GM12878 (cell line): Measurements from ENCODE around the gene ADAMTSL3. TPM values are rescaled to one million over a fixed set of nuclear protein-coding genes. Genes with fewer than 3 reads are reported as not detected.

ENCODE experiments used
- ATAC-seq: fragments of 200-7000 bp; cut with Tn5 transposase; 3 replicates; pipeline ENCODE4 v1.9.1; 2020; ENCODE audit warnings: mild to moderate bottlenecking, moderate library complexity
- BruUV-seq: library from RNA; stranded (reverse); fragments of 400-500 nt; replicated peaks from 2 replicates; lab custom pipeline; 2021; lab: Mats Ljungman, UMichigan
- CTCF ChIA-PET: fragments of 300-600 bp; sonication (Branson Sonifier 250); formaldehyde crosslinking; extraction: SDS; loops from one replicate; lab custom pipeline; 2021; ENCODE audit warnings: inconsistent platforms; lab: Yijun Ruan, JAX
- POLR2A ChIA-PET: fragments of 350-600 bp; formaldehyde crosslinking; extraction: SDS; loops from one replicate; lab custom pipeline; 2021; ENCODE audit warnings: inconsistent platforms; lab: Charles Lee
- RAD21 ChIA-PET: fragments of 300-600 bp; sonication (Branson Sonifier 250); formaldehyde crosslinking; loops from one replicate; lab custom pipeline; 2023; ENCODE audit warnings: antibody characterized with exemption; ENCODE audit not compliant: unreplicated experiment; lab: Charles Lee
- SMC1A ChIA-PET: fragments of 300-600 bp; sonication (Branson Sonifier 250); formaldehyde crosslinking; loops from one replicate; lab custom pipeline; 2023; ENCODE audit not compliant: unreplicated experiment, uncharacterized antibody; lab: Charles Lee
- DNase-seq: peaks from one replicate; pipeline ENCODE4 v3.0.0-alpha.2; 2011; ENCODE audit warnings: low read depth, low spot score
- FAIRE-seq: peaks from 3 replicates; lab custom pipeline; 2011; peaks lifted over from hg19 to GRCh38; lab: Jason Lieb, UNC
- H2AFZ ChIP-seq: 2 replicates; pipeline ENCODE4 v1.6.0; 2011; ENCODE audit warnings: low read depth, low read length, control low read depth; ENCODE audit not compliant: control insufficient read depth
- H3K27ac ChIP-seq: 2 replicates; pipeline ENCODE4 v1.5.1; 2011; ENCODE audit warnings: control low read depth; ENCODE audit not compliant: control insufficient read depth, insufficient read depth
- H3K27me3 ChIP-seq, 2 experiments: replicated peaks in 1 of 2; 2 replicates each; pipeline versions ENCODE4 v1.6.0 to v1.6.1; 2011; ENCODE audit warnings: low read length in 1 of 2; ENCODE audit not compliant: control insufficient read depth in 2 of 2, insufficient read depth in 2 of 2
- H3K36me3 ChIP-seq, 2 experiments: 2 replicates each; pipeline ENCODE4 v1.5.1; 2011; ENCODE audit warnings: low read length in 1 of 2; ENCODE audit not compliant: control insufficient read depth in 2 of 2, insufficient read depth in 2 of 2
- H3K4me1 ChIP-seq: 2 replicates; pipeline ENCODE4 v1.6.1; 2011; ENCODE audit warnings: mild to moderate bottlenecking, low read length, moderate library complexity, mixed read lengths; ENCODE audit not compliant: control insufficient read depth, insufficient read depth
- H3K4me2 ChIP-seq: 2 replicates; pipeline ENCODE4 v1.6.0; 2011; ENCODE audit warnings: control low read depth; ENCODE audit not compliant: control insufficient read depth, insufficient read depth
- H3K4me3 ChIP-seq: fragments of 200-600 bp; sonication (generic); 2 replicates; pipeline ENCODE4 v1.5.1; 2016
- H3K79me2 ChIP-seq: 2 replicates; pipeline ENCODE4 v1.6.0; 2011; ENCODE audit warnings: low read length; ENCODE audit not compliant: control insufficient read depth, insufficient read depth
- H3K9ac ChIP-seq: 2 replicates; pipeline ENCODE4 v1.8.0; 2011; ENCODE audit warnings: low read length, control low read depth, mixed read lengths; ENCODE audit not compliant: control insufficient read depth, insufficient read depth
- H3K9me3 ChIP-seq: replicated peaks from 3 replicates; pipeline ENCODE4 v1.5.1; 2011; ENCODE audit warnings: mild to moderate bottlenecking, low read length; ENCODE audit not compliant: control insufficient read depth, insufficient read depth
- H4K20me1 ChIP-seq: 2 replicates; pipeline ENCODE4 v1.6.0; 2011; ENCODE audit not compliant: control insufficient read depth, insufficient read depth
- CEBPB ChIP-seq, 2 experiments: fragments of 150-350 bp in 1 of 2; IDR thresholded peaks; 2 replicates each; pipeline ENCODE4 v1.6.1; 2012 to 2014; ENCODE audit warnings: low read depth in 2 of 2, low read length in 2 of 2, borderline replicate concordance in 1 of 2, inconsistent platforms in 1 of 2
- EP300 ChIP-seq, 2 experiments: fragments of 150-350 bp in 1 of 2; IDR thresholded peaks; 2 replicates each; pipeline ENCODE4 v1.6.1; 2011 to 2012; ENCODE audit warnings: low read depth in 2 of 2, low read length in 2 of 2, borderline replicate concordance in 1 of 2, improper control_type of control experiment in 1 of 2, inconsistent platforms in 1 of 2; ENCODE audit not compliant: control insufficient read depth in 1 of 2
- NFYB ChIP-seq: IDR thresholded peaks from 2 replicates; pipeline ENCODE4 v1.6.1; 2011; ENCODE audit warnings: low read depth, mild to moderate bottlenecking, low read length, improper control_type of control experiment, moderate library complexity; ENCODE audit not compliant: insufficient read depth
- POLR2AphosphoS5 ChIP-seq: IDR thresholded peaks from 2 replicates; pipeline ENCODE4 v1.6.1; 2011; ENCODE audit warnings: mild to moderate bottlenecking, low read length, inconsistent platforms
- ZNF622 ChIP-seq: fragments of 450-650 bp; IDR thresholded peaks from 2 replicates; pipeline ENCODE4 v1.6.1; 2017; ENCODE audit warnings: mild to moderate bottlenecking, inconsistent platforms
- WGBS: methylation state at CpG from one replicate; pipeline ENCODE4 v1.1.6; 2016; ENCODE audit warnings: low lambda C conversion rate; ENCODE audit not compliant: insufficient replicate concordance, insufficient coverage; ENCODE audit errors: missing lambda C conversion rate; 5-methylcytosine and 5-hydroxymethylcytosine counted together
- in situ Hi-C: fragments of 300-500 bp; cut with MboI; formaldehyde crosslinking; loops from 9 replicates; pipeline ENCODE4 v1.14.3; 2018; ENCODE audit warnings: mixed read lengths
- intact Hi-C: fragments of 100-400 bp; cut with micrococcal nuclease; formaldehyde crosslinking; loops from one replicate; pipeline ENCODE4 v1.14.2; 2022; ENCODE audit not compliant: unreplicated experiment
- polyA plus RNA-seq, 11 experiments: library from polyadenylated mRNA; depleted of rRNA in 4 of 11; unstranded in 6 of 11; stranded (reverse) in 5 of 11; fragments of >200 nt; fragmentation: Nextera tagmentation in 4 of 11; fragmentation: Illumina TruSeq in 1 of 11; extraction: Ambion mirVana in 4 of 11; extraction: Trizol in 1 of 11; gene quantifications; 1 replicate in 1 of 11; 2 replicates in 10 of 11; pipeline versions ENCODE4 v1.2.1 to v1.2.3, GENCODE V29; 2011 to 2016; ENCODE audit warnings: inconsistent platforms in 2 of 11, missing spikeins in 2 of 11, low read depth in 1 of 11
- total RNA-seq, 4 experiments: library from RNA; depleted of rRNA in 3 of 4; stranded (reverse); fragments of >200 nt in 3 of 4; fragmentation: Illumina TruSeq in 1 of 4; extraction: Trizol in 1 of 4; gene quantifications; 2 replicates each; pipeline versions ENCODE4 v1.2.1 to v1.2.3, GENCODE V29; 2013 to 2021
- TF ChIP-seq, protein P1 (sequence below): fragments of 450-650 bp; IDR thresholded peaks from 2 replicates; pipeline ENCODE4 v1.6.1; 2017; ENCODE audit warnings: mild to moderate bottlenecking, moderate library complexity

The ADAMTSL3 gene
- total and polyA plus RNA-seq, 10 of the 15 experiments (the other 5 are each of a cell fraction or from before 2014, with no cell fraction given), result 0.01 to 0.28 (median 0.13) TPM

- TF ChIP-seq CEBPB (IDR thresholded peaks at IDR 0.05; ENCODE audit: borderline replicate concordance in 1 of 2, low read depth in 2 of 2, low read length in 2 of 2), result no peak
Observed at GRCh38 chr15:83905556-83906273, 251.8 kb downstream of the ADAMTSL3 start (continued).

DNA sequence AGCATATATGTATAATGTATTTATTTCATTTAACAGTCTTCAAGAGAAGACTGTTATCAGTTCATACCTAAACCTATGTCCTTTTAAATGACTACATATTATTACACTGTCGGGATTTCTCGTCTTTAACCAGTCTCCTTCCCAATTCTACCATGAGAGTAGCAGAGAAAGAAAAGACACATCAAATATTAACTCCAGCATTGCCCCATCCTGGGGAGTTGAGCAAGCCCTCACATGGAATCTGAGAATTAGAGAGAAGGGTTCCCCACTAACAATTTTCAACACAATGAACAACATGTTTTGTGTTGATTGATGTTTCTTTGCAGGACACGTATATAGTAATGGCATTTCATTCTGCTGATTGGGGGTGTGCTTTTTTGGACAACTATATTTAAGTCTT lies 257.4 kb downstream of the ADAMTSL3 start:
- FAIRE-seq (no peak), DNase-seq (no peak), ATAC-seq (no peak)
- RAD21 ChIA-PET, result no interaction called here
- POLR2A ChIA-PET, result no interaction called here
- Histone ChIP-seq H3K36me3 (no peaks in the 10 kb centered on the region), H3K4me2 (no peak overlapping the region), H3K27me3 (no peaks in the 10 kb centered on the region), H3K4me1 (peaks cover 10% of the 10 kb centered on the region), H3K79me2 (no peaks in the 10 kb centered on the region), H3K9ac (no peak overlapping the region), H4K20me1 (no peaks in the 10 kb centered on the region), H3K9me3 (no peaks in the 10 kb centered on the region; the same call in 1 of the 3 replicates), H3K27ac (no peak overlapping the region), H3K4me3 (no peak overlapping the region), H2AFZ (no peak overlapping the region)
- in situ Hi-C loops, result no loop called here
- CTCF ChIA-PET, result no interaction called here
- intact Hi-C loops, result no loop called here
- SMC1A ChIA-PET, result no interaction called here
- TF ChIP-seq ZNF622, result no peak
- no peak for TF ChIP-seq NFYB
- no peak for TF ChIP-seq EP300 (IDR thresholded peaks at IDR 0.05; ENCODE audit: borderline replicate concordance in 1 of 2, control insufficient read depth in 1 of 2, low read depth in 2 of 2, low read length in 2 of 2)
- TF ChIP-seq, protein P1, sequence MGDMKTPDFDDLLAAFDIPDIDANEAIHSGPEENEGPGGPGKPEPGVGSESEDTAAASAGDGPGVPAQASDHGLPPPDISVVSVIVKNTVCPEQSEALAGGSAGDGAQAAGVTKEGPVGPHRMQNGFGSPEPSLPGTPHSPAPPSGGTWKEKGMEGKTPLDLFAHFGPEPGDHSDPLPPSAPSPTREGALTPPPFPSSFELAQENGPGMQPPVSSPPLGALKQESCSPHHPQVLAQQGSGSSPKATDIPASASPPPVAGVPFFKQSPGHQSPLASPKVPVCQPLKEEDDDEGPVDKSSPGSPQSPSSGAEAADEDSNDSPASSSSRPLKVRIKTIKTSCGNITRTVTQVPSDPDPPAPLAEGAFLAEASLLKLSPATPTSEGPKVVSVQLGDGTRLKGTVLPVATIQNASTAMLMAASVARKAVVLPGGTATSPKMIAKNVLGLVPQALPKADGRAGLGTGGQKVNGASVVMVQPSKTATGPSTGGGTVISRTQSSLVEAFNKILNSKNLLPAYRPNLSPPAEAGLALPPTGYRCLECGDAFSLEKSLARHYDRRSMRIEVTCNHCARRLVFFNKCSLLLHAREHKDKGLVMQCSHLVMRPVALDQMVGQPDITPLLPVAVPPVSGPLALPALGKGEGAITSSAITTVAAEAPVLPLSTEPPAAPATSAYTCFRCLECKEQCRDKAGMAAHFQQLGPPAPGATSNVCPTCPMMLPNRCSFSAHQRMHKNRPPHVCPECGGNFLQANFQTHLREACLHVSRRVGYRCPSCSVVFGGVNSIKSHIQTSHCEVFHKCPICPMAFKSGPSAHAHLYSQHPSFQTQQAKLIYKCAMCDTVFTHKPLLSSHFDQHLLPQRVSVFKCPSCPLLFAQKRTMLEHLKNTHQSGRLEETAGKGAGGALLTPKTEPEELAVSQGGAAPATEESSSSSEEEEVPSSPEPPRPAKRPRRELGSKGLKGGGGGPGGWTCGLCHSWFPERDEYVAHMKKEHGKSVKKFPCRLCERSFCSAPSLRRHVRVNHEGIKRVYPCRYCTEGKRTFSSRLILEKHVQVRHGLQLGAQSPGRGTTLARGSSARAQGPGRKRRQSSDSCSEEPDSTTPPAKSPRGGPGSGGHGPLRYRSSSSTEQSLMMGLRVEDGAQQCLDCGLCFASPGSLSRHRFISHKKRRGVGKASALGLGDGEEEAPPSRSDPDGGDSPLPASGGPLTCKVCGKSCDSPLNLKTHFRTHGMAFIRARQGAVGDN, result no peak
- TF ChIP-seq POLR2AphosphoS5, result no peak
- WGBS, result 74% methylated on average over 3 of the region's 3 CpGs
- no TSS peak for BruUV-seq
